GM12878 (cell line): Measurements from ENCODE around the gene KREMEN2.

Experiments
- POLR2A ChIP-seq: IDR thresholded peaks from 2 replicates; pipeline ENCODE4 v1.6.1; 2011; ENCODE audit warnings: low read depth, mild to moderate bottlenecking, low read length
- POLR2AphosphoS5 ChIP-seq: IDR thresholded peaks from 2 replicates; pipeline ENCODE4 v1.6.1; 2011; ENCODE audit warnings: mild to moderate bottlenecking, low read length, inconsistent platforms
- TCF12 ChIP-seq: IDR thresholded peaks from 2 replicates; pipeline ENCODE4 v1.6.1; 2011; ENCODE audit warnings: low read depth, mild to moderate bottlenecking, low read length
- ZNF207 ChIP-seq: fragments of 450-650 bp; IDR thresholded peaks from 2 replicates; pipeline ENCODE4 v1.6.1; 2014; ENCODE audit warnings: antibody characterized with exemption, mild to moderate bottlenecking, borderline replicate concordance
- TF ChIP-seq, protein P1 (sequence below): IDR thresholded peaks from 2 replicates; pipeline ENCODE4 v1.6.1; 2011; ENCODE audit warnings: low read depth, mild to moderate bottlenecking, low read length, moderate library complexity, borderline replicate concordance; ENCODE audit errors: extremely low read depth
- TF ChIP-seq, protein P2 (sequence below), 3 experiments: IDR thresholded peaks in 2 of 3; conservative IDR thresholded peaks in 1 of 3; 2 replicates each; pipeline ENCODE4 v1.5.1; 2011; ENCODE audit warnings: low read depth in 3 of 3, low read length in 3 of 3, mild to moderate bottlenecking in 3 of 3, control low read depth in 2 of 3, moderate library complexity in 2 of 3, inconsistent platforms in 1 of 3, mixed read lengths in 1 of 3; ENCODE audit not compliant: control insufficient read depth in 2 of 3, insufficient read depth in 1 of 3; ENCODE audit errors: extremely low read depth in 1 of 3

- TF ChIP-seq, protein P1, sequence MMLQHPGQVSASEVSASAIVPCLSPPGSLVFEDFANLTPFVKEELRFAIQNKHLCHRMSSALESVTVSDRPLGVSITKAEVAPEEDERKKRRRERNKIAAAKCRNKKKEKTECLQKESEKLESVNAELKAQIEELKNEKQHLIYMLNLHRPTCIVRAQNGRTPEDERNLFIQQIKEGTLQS: no peak
- TF ChIP-seq, protein P2, sequence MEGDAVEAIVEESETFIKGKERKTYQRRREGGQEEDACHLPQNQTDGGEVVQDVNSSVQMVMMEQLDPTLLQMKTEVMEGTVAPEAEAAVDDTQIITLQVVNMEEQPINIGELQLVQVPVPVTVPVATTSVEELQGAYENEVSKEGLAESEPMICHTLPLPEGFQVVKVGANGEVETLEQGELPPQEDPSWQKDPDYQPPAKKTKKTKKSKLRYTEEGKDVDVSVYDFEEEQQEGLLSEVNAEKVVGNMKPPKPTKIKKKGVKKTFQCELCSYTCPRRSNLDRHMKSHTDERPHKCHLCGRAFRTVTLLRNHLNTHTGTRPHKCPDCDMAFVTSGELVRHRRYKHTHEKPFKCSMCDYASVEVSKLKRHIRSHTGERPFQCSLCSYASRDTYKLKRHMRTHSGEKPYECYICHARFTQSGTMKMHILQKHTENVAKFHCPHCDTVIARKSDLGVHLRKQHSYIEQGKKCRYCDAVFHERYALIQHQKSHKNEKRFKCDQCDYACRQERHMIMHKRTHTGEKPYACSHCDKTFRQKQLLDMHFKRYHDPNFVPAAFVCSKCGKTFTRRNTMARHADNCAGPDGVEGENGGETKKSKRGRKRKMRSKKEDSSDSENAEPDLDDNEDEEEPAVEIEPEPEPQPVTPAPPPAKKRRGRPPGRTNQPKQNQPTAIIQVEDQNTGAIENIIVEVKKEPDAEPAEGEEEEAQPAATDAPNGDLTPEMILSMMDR (IDR thresholded peaks at IDR 0.05 in 2 of 3, conservative IDR thresholded peaks at IDR 0.05 in 1 of 3; ENCODE audit: control insufficient read depth in 2 of 3, extremely low read depth in 1 of 3, insufficient read depth in 1 of 3, low read depth in 3 of 3, low read length in 3 of 3): no peak
- no peak for TF ChIP-seq TCF12
- TF ChIP-seq ZNF207: no peak
- TF ChIP-seq POLR2A: no peak
- no peak for TF ChIP-seq POLR2AphosphoS5
Observed at GRCh38 chr16:2955779-2956578, 8.1 kb upstream of the KREMEN2 start.
